ENCODE measurements around the gene EEF1AKMT4. TPM values are rescaled to one million over a fixed set of nuclear protein-coding genes. Genes with fewer than 3 reads are reported as not detected.

EEF1AKMT4 gene
- total and polyA plus RNA-seq, 7 donors = 1.4 to 6.5 (median 3.9) TPM

DNA sequence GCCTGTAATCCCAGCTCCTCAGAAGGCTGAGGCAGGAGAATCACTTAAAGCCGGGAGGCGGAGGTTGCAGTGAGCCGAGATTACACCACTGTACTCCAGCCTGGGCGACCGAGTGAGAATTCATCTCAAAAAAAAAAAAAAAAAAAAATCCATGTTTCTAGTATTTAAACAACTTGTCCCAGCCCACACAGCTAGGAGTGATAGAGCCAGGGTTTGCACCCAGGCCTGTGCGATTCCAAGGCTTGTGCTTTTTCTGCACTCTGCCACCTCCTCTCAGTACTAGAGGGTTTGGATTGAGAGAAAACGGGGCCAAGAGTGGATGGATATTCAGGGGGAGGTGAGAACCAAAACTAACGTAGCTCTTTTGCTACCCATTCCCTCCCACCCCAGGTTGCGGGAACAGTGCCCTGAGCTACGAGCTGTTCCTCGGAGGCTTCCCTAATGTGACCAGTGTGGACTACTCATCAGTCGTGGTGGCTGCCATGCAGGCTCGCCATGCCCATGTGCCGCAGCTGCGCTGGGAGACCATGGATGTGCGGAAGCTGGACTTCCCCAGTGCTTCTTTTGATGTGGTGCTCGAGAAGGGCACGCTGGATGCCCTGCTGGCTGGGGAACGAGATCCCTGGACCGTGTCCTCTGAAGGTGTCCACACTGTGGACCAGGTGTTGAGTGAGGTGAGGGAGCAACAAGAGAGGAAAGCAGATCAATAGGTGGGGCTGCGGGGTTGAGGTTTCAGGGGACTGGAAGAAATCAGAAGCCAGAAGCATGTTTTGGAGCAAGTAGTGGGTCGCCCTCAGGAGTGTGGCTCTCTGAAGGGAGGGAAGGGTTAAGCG is 7.8 kb downstream of the EEF1AKMT4 start:
- H3K27me3 ChIP-seq = peaks cover 32 to 51% (median 45%) of the 10 kb centered on the region in 3 donors
- intact Hi-C loops (cut with DNase I) = no loop called here

GRCh38 chr3:184258926-184259325 is 9.5 kb downstream of the EEF1AKMT4 start:
- Histone ChIP-seq H3K4me3 (no peak overlapping the region), H3K4me1 (peaks cover 0 to 34% (median 33%) of the 10 kb centered on the region in 4 donors), H3K27me3 (peaks cover 38 to 67% (median 58%) of the 10 kb centered on the region in 3 donors), H3K36me3 (no peaks in the 10 kb centered on the region), H3K27ac (no peak overlapping the region), H3K9me3 (no peaks in the 10 kb centered on the region)
- no peak for DNase-seq
- no peak for TF ChIP-seq POLR2A (IDR thresholded peaks at IDR 0.05)
- TF ChIP-seq POLR2AphosphoS5 (IDR thresholded peaks at IDR 0.05) = no peak
- TF ChIP-seq EP300 (IDR thresholded peaks at IDR 0.05) = no peak
- no peak for TF ChIP-seq CTCF (IDR thresholded peaks at IDR 0.05)
- intact Hi-C loops (cut with DNase I) = no loop called here
- 90 to 95% methylated on average over 5 of the region's 5 CpGs for WGBS, 2 donors

More for the DNA sequence above, 7.8 kb downstream of the EEF1AKMT4 start:
- Histone ChIP-seq H3K36me3 (no peaks in the 10 kb centered on the region), H3K4me3 (no peak overlapping the region), H3K9me3 (no peaks in the 10 kb centered on the region), H3K4me1 (peaks cover 0 to 31% (median 28%) of the 10 kb centered on the region in 4 donors), H3K27ac (no peak overlapping the region)
- TF ChIP-seq POLR2A (IDR thresholded peaks at IDR 0.05) (no peak), EP300 (IDR thresholded peaks at IDR 0.05) (no peak), CTCF (IDR thresholded peaks at IDR 0.05) (no peak), POLR2AphosphoS5 (IDR thresholded peaks at IDR 0.05) (no peak)
- WGBS, 2 donors = 93 to 96% methylated on average over 23 of the region's 23 CpGs
- no peak for DNase-seq

DNA sequence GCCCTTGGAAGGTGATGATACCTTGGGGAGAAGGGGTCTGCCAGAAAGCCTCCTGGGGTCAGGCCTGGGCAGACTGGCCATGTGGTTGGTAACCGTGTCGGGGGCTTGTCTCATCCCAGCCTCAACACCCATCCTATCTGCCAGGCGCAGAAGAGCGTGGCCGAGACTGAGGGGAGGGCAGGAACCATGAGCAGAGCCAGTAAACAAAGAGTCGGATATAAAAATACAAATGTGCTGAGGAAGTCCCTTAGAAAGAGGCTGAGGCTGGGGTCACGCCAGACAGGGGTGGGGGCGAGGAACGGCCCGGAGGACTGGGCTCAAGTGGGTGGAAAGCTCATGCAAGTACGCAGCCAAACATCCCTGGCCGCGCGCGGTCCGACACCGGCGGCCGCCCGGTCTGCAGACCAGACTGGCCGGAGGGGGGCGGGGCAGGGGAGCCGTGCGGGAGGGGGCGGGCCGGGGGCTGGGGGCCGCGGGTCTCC is 10.0 kb downstream of the EEF1AKMT4 start:
- intact Hi-C loops (cut with DNase I) = no loop called here
- Histone ChIP-seq H3K27me3 (peaks cover 42 to 72% (median 64%) of the 10 kb centered on the region in 3 donors), H3K4me1 (peaks cover 0 to 34% (median 33%) of the 10 kb centered on the region in 4 donors), H3K27ac (no peak overlapping the region), H3K4me3 (peak overlapping the region in 2 of 4 donors; percentile 27 to 45), H3K9me3 (no peaks in the 10 kb centered on the region), H3K36me3 (no peaks in the 10 kb centered on the region)
- WGBS, 2 donors = 18 to 24% methylated on average over 28 of the region's 28 CpGs
- TF ChIP-seq POLR2AphosphoS5 (IDR thresholded peaks at IDR 0.05) = no peak
- no peak for TF ChIP-seq CTCF (IDR thresholded peaks at IDR 0.05)
- no peak for TF ChIP-seq POLR2A (IDR thresholded peaks at IDR 0.05)
- no peak for TF ChIP-seq EP300 (IDR thresholded peaks at IDR 0.05)
- no peak for DNase-seq

GRCh38 chr3:184259878-184260723 is 10.6 kb downstream of the EEF1AKMT4 start:
- 1 to 2% methylated on average over 91 of the region's 91 CpGs for WGBS, 2 donors
- Histone ChIP-seq H3K4me1 (peaks cover 0 to 34% (median 33%) of the 10 kb centered on the region in 4 donors), H3K9me3 (no peaks in the 10 kb centered on the region), H3K4me3 (peak overlapping the region in 2 of 4 donors; percentile 34 to 45), H3K27ac (no peak overlapping the region), H3K36me3 (no peaks in the 10 kb centered on the region), H3K27me3 (peaks cover 43 to 79% (median 67%) of the 10 kb centered on the region in 3 donors)
- no peak for TF ChIP-seq EP300 (IDR thresholded peaks at IDR 0.05)
- TF ChIP-seq POLR2AphosphoS5 (IDR thresholded peaks at IDR 0.05) = no peak
- TF ChIP-seq POLR2A (IDR thresholded peaks at IDR 0.05) = no peak
- TF ChIP-seq CTCF (IDR thresholded peaks at IDR 0.05) = no peak
- intact Hi-C loops (cut with DNase I) = no loop called here
- DNase-seq = no peak
